Keratinocyte (primary cell): ENCODE measurements around the gene HHIP. TPM values are rescaled to one million over a fixed set of nuclear protein-coding genes. Genes with fewer than 3 reads are reported as not detected.

Experiments used
- DNase-seq: peaks from one replicate; pipeline ENCODE4 v3.0.0-alpha.2; 2011; ENCODE audit warnings: low read depth, missing footprints, low spot score
- FAIRE-seq: peaks from 2 replicates; lab custom pipeline; 2011; peaks lifted over from hg19 to GRCh38; lab: Jason Lieb, UNC
- H2AFZ ChIP-seq: 2 replicates; pipeline ENCODE4 v1.6.0; 2012; ENCODE audit warnings: low read length, control low read depth, inconsistent platforms; ENCODE audit not compliant: control insufficient read depth
- H3K27ac ChIP-seq: 2 replicates; pipeline ENCODE4 v1.5.1; 2011; ENCODE audit warnings: low read length; ENCODE audit not compliant: control insufficient read depth, insufficient read depth
- H3K27me3 ChIP-seq: 3 replicates; pipeline ENCODE4 v1.6.0; 2011; ENCODE audit warnings: low read length; ENCODE audit not compliant: control insufficient read depth, insufficient read depth; ENCODE audit errors: extremely low read depth
- H3K36me3 ChIP-seq, 2 experiments: 2 replicates in 1 of 2; 3 replicates in 1 of 2; pipeline ENCODE4 v1.5.1; 2011; ENCODE audit warnings: low read length in 2 of 2, mild to moderate bottlenecking in 1 of 2; ENCODE audit not compliant: control insufficient read depth in 2 of 2, insufficient read depth in 2 of 2; ENCODE audit errors: extremely low read depth in 1 of 2
- H3K4me1 ChIP-seq: 3 replicates; pipeline ENCODE4 v1.5.1; 2011; ENCODE audit warnings: low read length; ENCODE audit not compliant: control insufficient read depth, insufficient read depth; ENCODE audit errors: extremely low read depth
- H3K4me2 ChIP-seq: 3 replicates; pipeline ENCODE4 v1.6.0; 2011; ENCODE audit warnings: low read depth, low read length; ENCODE audit not compliant: control insufficient read depth, insufficient read depth; ENCODE audit errors: extremely low read depth
- H3K4me3 ChIP-seq, 3 experiments: fragments of 200-600 bp in 1 of 3; sonication (generic) in 1 of 3; 2 replicates in 2 of 3; 3 replicates in 1 of 3; pipeline ENCODE4 v1.5.1; 2011 to 2016; ENCODE audit warnings: low read length in 3 of 3, mild to moderate bottlenecking in 3 of 3, control low read depth in 2 of 3, inconsistent platforms in 1 of 3, low read depth in 1 of 3, mixed read lengths in 1 of 3, mixed run types in 1 of 3, moderate library complexity in 1 of 3; ENCODE audit not compliant: control insufficient read depth in 2 of 3, insufficient read depth in 2 of 3; ENCODE audit errors: extremely low read depth in 1 of 3
- H3K79me2 ChIP-seq: 2 replicates; pipeline ENCODE4 v1.6.0; 2012; ENCODE audit warnings: low read length; ENCODE audit not compliant: control insufficient read depth, insufficient read depth
- H3K9ac ChIP-seq: 3 replicates; pipeline ENCODE4 v1.6.0; 2011; ENCODE audit warnings: low read length; ENCODE audit not compliant: control insufficient read depth, insufficient read depth; ENCODE audit errors: extremely low read depth
- H3K9me1 ChIP-seq: 3 replicates; pipeline ENCODE4 v1.6.0; 2011; ENCODE audit warnings: low read length; ENCODE audit not compliant: control insufficient read depth, insufficient read depth; ENCODE audit errors: extremely low read depth
- H3K9me3 ChIP-seq: 2 replicates; pipeline ENCODE4 v1.5.1; 2012; ENCODE audit warnings: low read depth, low read length; ENCODE audit not compliant: control insufficient read depth
- H4K20me1 ChIP-seq: 3 replicates; pipeline ENCODE4 v1.6.0; 2011; ENCODE audit warnings: low read length; ENCODE audit not compliant: control insufficient read depth, insufficient read depth; ENCODE audit errors: extremely low read depth
- CTCF ChIP-seq, 3 experiments: IDR thresholded peaks in 1 of 3; conservative IDR thresholded peaks in 1 of 3; optimal IDR thresholded peaks in 1 of 3; 2 replicates in 2 of 3; 3 replicates in 1 of 3; pipeline versions ENCODE3 to v1.5.1; 2011; ENCODE audit warnings: low read length in 3 of 3, mild to moderate bottlenecking in 3 of 3, moderate library complexity in 2 of 3, control low read depth in 1 of 3, inconsistent platforms in 1 of 3; ENCODE audit not compliant: insufficient read depth in 2 of 3; ENCODE audit errors: extremely low read depth in 1 of 3
- EZH2 ChIP-seq: IDR thresholded peaks from one replicate; pipeline ENCODE4 v1.6.1; 2012; ENCODE audit warnings: inconsistent platforms, mild to moderate bottlenecking, low read length, moderate library complexity
- dilution Hi-C: fragments of 300-500 bp; cut with MboI; formaldehyde crosslinking; loops from one replicate; pipeline ENCODE4 v1.7.0; 2020; ENCODE audit warnings: low sequenced_read_pairs; ENCODE audit not compliant: extremely low pct_ligation_motif_present
- polyA plus RNA-seq, 5 experiments: library from polyadenylated mRNA; depleted of rRNA in 3 of 5; stranded (reverse) in 3 of 5; stranded (forward) in 1 of 5; unstranded in 1 of 5; fragments of >200 nt; gene quantifications; 1 replicate in 1 of 5; 2 replicates in 3 of 5; 3 replicates in 1 of 5; pipeline versions ENCODE4 v1.2.1 to v1.2.3, GENCODE V29; 2011 to 2012; ENCODE audit warnings: missing spikeins in 2 of 5, low read depth in 1 of 5, low replicate concordance in 1 of 5

HHIP gene
- polyA plus RNA-seq, 1 donor (not counting 4 experiments of a cell fraction or from before 2014, with no cell fraction given) = 0.20 TPM

GRCh38 chr4:144711700-144712456 lies 65.9 kb downstream of the HHIP start:
- no peaks in the 10 kb centered on the region for H3K9me3 ChIP-seq
- no peaks in the 10 kb centered on the region for H3K79me2 ChIP-seq
- H3K36me3 ChIP-seq = no peaks in the 10 kb centered on the region
- no peak for DNase-seq
- no peaks in the 10 kb centered on the region for H3K9me1 ChIP-seq
- no peak overlapping the region for H3K4me3 ChIP-seq
- no peak overlapping the region for H3K4me2 ChIP-seq
- dilution Hi-C loops = no loop called here
- no peak for FAIRE-seq
- no peaks in the 10 kb centered on the region for H3K27me3 ChIP-seq
- peaks cover 18% of the 10 kb centered on the region for H3K4me1 ChIP-seq
- no peak overlapping the region for H2AFZ ChIP-seq
- no peaks in the 10 kb centered on the region for H4K20me1 ChIP-seq
- TF ChIP-seq EZH2 = no peak
- TF ChIP-seq CTCF (optimal IDR thresholded peaks at IDR 0.05 in 1 of 3, IDR thresholded peaks at IDR 0.05 in 1 of 3, conservative IDR thresholded peaks at IDR 0.05 in 1 of 3; ENCODE audit: extremely low read depth in 1 of 3, insufficient read depth in 2 of 3, low read length in 3 of 3) = no peak
- no peak overlapping the region for H3K27ac ChIP-seq
- H3K9ac ChIP-seq = no peak overlapping the region

- dilution Hi-C loops = no loop called here
- peaks cover 18% of the 10 kb centered on the region for H3K4me1 ChIP-seq
These were observed 66.8 kb downstream of the HHIP start for GRCh38 chr4:144712775-144713174.

More at GRCh38 chr4:144712775-144713174, 66.8 kb downstream of the HHIP start:
- Histone ChIP-seq H3K79me2 (no peaks in the 10 kb centered on the region), H3K9me1 (no peaks in the 10 kb centered on the region), H4K20me1 (no peaks in the 10 kb centered on the region), H3K4me2 (no peak overlapping the region), H3K9ac (no peak overlapping the region), H3K27me3 (no peaks in the 10 kb centered on the region), H3K9me3 (no peaks in the 10 kb centered on the region), H3K36me3 (no peaks in the 10 kb centered on the region), H3K27ac (no peak overlapping the region), H2AFZ (no peak overlapping the region), H3K4me3 (no peak overlapping the region)
- DNase-seq = no peak
- TF ChIP-seq CTCF (optimal IDR thresholded peaks at IDR 0.05 in 1 of 3, IDR thresholded peaks at IDR 0.05 in 1 of 3, conservative IDR thresholded peaks at IDR 0.05 in 1 of 3; ENCODE audit: extremely low read depth in 1 of 3, insufficient read depth in 2 of 3, low read length in 3 of 3) (no peak), EZH2 (no peak)
- no peak for FAIRE-seq
